Measurements from ENCODE around the gene SLC50A1.

DNA sequence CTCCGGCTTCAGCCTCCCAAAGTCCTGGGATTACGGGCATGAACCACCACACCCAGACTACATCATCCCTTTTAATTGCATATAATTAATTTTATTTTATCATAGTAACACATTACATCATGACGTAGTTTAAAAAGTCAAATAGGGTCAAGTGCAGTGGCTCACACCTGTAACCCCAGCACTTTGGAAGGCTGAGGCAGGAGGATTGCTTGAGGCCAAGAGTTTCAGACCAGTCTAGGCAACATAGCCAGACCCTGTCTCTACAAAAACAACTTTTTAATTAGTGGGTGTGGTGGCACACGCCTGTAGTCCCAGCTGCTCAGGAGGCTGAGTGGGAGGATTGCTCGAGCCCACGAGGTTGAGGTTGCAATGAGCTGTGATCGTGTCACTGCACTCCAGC, 36.3 kb upstream of the SLC50A1 start:
- TF ChIP-seq POLR2A (IDR thresholded peaks at IDR 0.05): no peak
- TF ChIP-seq, protein P1, sequence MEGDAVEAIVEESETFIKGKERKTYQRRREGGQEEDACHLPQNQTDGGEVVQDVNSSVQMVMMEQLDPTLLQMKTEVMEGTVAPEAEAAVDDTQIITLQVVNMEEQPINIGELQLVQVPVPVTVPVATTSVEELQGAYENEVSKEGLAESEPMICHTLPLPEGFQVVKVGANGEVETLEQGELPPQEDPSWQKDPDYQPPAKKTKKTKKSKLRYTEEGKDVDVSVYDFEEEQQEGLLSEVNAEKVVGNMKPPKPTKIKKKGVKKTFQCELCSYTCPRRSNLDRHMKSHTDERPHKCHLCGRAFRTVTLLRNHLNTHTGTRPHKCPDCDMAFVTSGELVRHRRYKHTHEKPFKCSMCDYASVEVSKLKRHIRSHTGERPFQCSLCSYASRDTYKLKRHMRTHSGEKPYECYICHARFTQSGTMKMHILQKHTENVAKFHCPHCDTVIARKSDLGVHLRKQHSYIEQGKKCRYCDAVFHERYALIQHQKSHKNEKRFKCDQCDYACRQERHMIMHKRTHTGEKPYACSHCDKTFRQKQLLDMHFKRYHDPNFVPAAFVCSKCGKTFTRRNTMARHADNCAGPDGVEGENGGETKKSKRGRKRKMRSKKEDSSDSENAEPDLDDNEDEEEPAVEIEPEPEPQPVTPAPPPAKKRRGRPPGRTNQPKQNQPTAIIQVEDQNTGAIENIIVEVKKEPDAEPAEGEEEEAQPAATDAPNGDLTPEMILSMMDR (IDR thresholded peaks at IDR 0.05): no peak

Data from tibial nerve (tissue), 3 donors.